Germinal center (tissue), 1 donor: ENCODE results near the gene VPS54.
"Not testable (repeated sequence)": the region's sequence is repeated elsewhere in the genome, so short reads cannot be mapped to it uniquely, and the experiment has no call there.

Experiments
- DNase-seq: peaks from one replicate; pipeline ENCODE4 v3.0.0; 2012; ENCODE audit warnings: mixed read lengths, low spot score

Gene VPS54

DNA sequence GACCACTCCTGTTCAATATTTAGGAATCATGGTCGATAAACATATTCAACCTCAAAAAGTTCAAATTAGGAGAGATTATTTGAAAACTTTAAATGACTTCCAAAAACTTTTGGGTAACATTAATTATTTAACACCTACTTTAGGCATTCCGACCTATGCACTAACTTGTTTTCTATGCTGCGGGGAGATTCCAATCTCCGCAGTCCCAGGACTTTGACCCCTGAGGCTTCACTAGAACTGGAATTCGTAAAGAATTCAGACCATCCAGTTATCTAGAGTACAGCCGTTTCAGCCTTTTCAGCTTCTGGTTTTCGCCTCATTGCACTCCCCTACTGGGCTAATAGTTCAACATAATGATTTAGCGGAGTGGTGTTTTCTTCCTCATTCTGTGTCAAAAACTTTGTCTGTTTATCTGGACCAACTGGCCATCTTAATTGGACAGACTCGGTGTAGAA lies 26.1 kb downstream of the VPS54 start:
- DNase-seq, result not testable (repeated sequence)

- no peak for DNase-seq
Measured at GRCh38 chr2:63992061-63992685, 27.1 kb downstream of the VPS54 start.

DNA sequence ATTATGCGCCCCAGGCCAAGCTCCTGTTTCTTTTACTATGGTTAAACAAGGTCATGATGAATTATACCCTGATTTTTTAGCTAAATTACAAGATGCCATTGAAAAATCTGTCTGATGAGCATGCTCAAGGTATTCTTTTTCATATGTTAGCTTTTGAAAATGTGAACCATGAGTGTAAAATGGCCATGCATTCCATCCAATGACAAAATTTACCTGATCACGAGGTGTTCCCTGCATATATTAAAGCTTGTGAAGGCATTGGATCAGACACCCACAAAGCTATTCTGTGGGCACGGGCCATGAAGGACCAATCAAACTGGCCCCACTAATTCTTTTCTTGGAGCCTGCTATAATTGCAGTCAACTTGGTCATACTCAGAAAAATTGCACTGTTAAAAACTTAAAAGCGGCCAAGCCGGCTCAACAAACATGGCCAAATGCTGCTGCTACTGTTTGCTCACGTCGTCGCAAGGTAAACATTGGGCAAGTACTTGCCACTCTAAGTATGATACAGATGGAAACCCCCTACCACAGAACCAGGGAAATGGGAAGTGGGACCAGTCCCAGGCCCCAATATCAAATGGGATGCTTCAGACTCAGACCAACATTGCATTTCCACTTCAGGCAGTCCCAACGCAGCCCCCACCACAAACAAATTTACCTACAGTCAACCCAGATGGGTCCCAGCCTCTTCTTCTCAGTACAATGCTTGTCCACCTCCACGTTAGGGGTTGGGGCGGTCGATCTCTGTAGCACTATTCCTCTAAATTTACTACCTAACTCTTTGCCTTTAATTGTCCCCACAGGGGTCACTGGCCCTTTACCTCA lies 27.8 kb downstream of the VPS54 start:
- DNase-seq, result not testable (repeated sequence)

DNA sequence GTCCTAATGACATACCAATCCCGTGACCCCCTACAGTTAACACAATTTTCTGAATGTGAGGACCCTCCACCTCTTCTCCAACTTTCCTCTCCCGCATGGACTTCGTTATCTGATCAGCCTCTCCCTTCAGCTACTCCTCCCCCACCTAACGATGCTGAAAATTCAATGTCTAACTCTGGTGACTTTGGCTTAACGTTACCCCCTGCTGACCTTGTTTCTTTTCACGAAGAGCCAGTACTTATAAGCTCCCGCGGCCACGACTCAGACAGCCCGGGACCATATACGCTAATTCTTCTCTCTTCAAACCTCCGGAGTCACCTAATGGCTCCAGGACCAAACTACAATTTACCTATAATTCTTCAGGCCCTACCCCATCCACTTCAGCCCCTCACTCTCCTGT lies 29.2 kb downstream of the VPS54 start:
- no peak for DNase-seq

GRCh38 chr2:63988842-63989436 lies 30.3 kb downstream of the VPS54 start:
- DNase-seq, result not testable (repeated sequence)

DNA sequence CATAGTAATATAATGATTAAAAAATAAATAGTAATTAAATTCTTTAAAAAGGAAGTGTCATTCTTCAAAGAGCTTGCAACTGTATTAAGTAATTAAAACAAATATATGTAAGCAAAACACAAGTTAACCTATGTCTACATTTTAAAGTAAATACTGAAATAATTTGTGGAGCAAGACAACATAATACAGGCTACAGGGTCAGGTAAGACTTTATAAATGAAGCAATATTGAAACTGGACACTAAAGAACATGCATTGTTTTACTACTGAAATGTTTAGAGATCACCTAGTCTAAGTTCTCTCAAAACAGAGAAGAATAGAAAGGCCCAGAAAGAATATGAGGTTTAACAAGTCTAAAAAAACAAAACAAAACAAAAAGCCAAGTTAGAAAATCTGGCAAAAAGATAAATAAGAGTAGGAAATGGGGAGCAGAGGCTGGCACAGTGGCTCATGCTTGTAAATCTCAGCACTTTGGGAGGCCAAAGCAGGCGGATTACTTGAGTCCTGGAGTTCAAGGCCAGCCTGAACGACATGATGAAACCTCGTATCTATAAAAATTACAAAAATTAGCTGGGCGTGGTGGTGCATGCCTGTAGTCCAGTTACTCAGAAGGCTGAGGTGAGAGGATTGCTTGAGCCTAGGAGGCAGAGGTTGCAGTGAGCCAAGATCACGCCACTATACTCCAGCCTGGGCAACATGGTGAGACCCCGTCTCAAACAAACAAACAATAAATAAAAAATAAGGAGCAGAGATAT lies 34.4 kb downstream of the VPS54 start:
- DNase-seq, result no peak

GRCh38 chr2:63983986-63984605 lies 35.1 kb downstream of the VPS54 start:
- no peak for DNase-seq

DNA sequence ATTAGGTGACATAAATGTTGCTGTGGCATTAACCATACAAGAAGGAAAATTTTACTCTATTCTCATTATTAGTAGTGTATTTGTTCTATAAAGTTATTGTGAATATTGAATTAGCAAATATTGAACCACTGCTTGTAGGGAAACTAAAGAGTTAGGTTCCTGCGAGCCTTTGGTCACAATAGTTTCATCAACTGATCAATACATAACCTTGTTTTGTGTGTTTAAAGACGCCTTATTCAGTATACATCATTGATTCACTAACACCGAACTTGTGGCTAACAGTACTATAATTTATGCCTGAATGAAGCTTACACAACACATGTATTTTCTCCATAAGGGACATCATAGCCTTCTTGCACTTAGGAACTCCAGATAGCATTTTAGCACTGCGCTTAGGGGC lies 36.9 kb downstream of the VPS54 start:
- DNase-seq, result no peak

DNA sequence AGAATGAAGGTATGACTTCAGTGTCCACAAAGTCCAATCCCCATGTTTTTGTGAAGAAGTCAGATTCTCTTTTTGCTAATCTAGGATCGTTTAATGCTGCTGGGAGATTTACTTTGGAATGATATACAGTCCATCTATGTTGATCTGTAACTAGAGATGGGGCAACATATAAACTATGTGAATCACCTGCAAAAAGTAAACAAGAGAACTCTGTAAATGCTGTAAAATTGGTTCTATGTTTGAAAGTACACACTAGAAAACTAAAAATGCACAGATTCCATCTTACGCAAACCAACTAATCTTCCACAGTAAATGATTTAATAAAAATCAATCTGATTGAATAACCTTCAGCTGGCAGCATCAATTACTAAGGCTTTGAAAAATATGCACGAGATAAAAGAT lies 37.5 kb downstream of the VPS54 start:
- DNase-seq, result no peak

- DNase-seq, result no peak
Measured at GRCh38 chr2:63980794-63981193, 38.4 kb downstream of the VPS54 start.

GRCh38 chr2:63977904-63978303 lies 41.3 kb downstream of the VPS54 start:
- no peak for DNase-seq

DNA sequence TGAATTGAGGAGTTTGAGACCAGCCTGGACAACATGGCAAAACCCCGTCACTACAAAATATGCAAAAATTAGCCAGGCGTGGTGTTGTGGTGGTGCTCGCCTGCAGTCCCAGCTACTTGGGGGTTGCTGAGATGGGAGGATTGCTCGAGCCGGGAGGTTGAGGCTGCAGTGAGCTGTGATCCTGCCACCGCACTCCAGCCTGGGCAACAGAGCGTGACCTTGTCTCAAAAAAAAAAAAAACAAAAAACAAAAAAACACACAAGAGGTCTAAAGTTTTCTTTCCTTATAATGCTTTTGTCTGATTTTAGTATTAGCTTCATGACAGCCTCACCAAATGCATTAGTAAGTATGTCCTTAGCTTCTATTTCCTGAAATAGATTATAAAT lies 43.1 kb downstream of the VPS54 start:
- DNase-seq, result no peak

DNA sequence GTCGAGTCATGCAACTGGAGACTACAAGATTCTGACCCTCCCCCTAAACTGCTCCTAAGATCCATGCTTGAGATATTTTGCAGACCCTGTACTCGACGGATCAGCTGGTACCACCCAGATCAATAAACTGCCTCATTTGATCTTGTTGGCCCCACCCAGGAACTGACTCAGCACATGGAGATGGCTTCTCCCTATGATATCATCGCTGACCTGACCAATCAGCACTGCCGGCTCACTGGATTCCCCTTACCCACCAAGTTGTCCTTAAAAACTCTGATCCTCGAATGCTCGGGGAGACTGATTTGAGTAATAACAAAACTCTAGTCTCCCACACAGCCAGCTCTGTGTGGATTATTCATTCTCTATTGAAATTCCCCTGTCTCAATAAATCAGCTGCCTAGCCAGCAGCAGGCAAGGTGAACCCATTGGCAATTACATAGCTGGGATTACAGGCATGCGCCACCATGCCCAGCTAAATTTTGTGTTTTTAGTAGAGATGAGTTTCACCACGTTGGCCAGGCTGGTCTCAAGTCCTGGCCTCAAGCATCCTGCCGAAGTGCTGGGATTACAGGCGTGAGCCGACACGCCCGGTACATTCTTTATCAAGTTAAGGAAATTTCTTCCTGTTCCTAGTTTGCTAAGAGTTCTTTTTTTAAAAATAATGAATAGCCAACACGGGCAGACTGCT lies 43.6 kb downstream of the VPS54 start:
- DNase-seq, result no peak

GRCh38 chr2:63975036-63975435 lies 44.2 kb downstream of the VPS54 start:
- not testable (repeated sequence) for DNase-seq

GRCh38 chr2:63962186-63962585 lies 57.0 kb downstream of the VPS54 start:
- no peak for DNase-seq

- no peak for DNase-seq
Measured at GRCh38 chr2:63950414-63950813, 68.8 kb downstream of the VPS54 start.

DNA sequence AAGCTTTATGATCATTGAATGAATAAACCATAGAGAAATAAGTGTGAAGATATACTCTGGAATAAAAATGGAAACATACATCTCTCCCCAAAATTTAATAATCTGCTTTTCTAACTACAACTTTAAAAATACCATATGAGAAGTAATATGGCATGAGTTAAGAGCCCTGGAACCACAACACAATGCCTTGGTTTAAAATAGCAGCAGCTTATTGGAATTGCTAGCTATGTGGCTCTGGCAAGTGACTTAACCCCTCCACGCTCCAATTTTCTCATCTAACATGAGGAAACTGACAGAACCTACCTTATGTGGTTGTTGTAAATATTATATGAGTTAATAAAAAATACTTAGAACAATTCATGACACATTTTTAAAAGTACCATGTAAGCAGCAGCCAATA lies 76.4 kb downstream of the VPS54 start:
- no peak for DNase-seq

DNA sequence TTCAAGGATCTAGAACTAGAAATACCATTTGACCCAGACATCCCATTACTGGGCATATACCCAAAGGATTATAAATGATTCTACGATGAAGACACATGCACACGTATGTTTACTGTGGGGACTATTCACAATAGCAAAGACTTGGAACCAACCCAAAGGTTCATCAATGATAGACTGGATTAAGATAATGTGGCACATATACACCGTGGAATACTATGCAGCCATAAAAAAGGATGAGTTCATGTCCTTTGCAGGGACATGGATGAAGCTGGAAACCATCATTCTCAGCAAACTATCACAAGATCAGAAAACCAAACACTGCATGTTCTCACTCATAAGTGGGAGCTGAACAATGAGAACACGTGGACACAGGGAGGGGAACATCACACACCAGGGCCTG lies 87.1 kb downstream of the VPS54 start:
- DNase-seq, result not testable (repeated sequence)

DNA sequence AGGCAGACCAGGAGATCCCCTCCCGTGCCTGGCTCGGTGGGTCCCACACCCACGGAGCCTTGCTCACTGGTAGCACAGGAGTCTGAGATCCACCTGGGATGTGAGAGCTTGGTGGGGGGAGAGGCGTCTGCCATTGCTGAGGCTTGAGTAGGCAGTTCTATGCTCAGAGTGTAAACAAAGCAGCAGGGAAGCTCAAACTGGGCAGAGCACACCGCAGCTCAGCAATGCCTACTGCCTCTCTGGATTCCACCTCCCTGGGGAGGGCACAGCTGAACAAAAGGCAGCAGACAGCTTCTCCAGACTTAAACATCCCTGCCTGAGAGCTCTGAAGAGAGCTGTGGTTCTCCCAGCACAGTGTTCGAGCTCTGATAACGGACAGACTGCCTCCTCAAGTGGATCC lies 92.4 kb downstream of the VPS54 start:
- no peak for DNase-seq

- DNase-seq, result no peak
Measured at GRCh38 chr2:63914311-63914710, 104.9 kb downstream of the VPS54 start.

- no peak for DNase-seq
Measured at GRCh38 chr2:63903003-63903402, 116.2 kb downstream of the VPS54 start.
